Bladder microvascular endothelial cell (primary cell): ENCODE data around the gene PRDM4. TPM values are rescaled to one million over a fixed set of nuclear protein-coding genes. Genes with fewer than 3 reads are reported as not detected.

Source experiments
- total RNA-seq: library from RNA; depleted of rRNA; stranded (reverse); fragments of >200 nt; gene quantifications from 2 replicates; pipeline ENCODE4 v1.2.3, GENCODE V29; 2014

PRDM4 gene
- total RNA-seq = 12.3 and 23.8 TPM in 2 replicates

GRCh38 chr12:107760809-107761501, at the start of gene PRDM4:
Gene PRDM4 (minus strand): TSS chr12:107761137. CDS start chr12:107760515, 622 bp downstream.

GRCh38 chr12:107774349-107775029, 13.6 kb upstream of the PRDM4 start, which contains the start of gene ASCL4:
Gene ASCL4 (plus strand): TSS chr12:107774704. CDS start chr12:107775219, 515 bp downstream.

DNA sequence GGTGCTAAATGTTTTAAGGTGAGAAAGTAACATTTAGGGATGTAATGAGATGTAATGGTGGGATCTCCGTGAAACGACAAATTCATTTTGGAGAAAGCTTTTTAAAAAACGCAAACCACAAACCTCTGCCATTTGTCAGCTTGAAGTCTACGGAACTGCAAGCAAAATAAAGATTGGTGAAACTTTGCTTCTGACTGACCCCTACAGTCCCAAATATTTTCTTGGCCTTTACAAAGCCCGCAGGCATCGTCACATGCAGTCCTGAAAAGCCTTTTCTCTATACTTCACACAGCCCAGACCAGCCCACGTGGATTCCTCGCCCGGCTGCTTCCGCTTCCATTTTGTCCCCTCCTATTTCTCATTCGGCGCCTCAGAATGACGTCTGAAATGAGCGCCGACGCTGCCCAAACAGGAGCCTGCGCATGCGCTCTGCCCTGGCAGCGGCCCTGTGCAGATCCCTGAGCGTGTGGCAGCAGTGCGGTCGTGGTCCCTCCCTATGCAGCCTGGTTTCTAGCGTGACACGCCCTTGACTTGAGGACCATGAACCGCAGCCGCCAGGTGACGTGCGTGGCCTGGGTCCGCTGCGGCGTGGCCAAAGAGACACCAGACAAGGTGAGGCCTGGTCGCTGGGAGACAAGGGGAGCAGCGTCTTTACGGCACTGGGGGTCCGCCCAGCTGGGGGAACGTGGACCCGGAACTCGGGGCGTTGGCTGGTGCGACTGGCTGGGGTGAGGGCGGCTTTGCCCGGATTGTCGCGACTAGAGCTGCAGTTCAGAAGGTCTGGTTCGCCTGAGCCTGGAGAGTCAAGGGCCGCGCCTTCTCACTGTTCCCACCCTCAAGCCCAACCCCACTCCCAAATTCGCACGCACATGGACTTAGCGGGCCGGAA, 75.3 kb downstream of the PRDM4 start, which contains the start of gene PWP1:
TSS of gene PWP1 (plus strand) at position 440 of the 889 bp plus-strand sequence. CDS start at position 541, 101 bp downstream.

Other genes with a start within 250 kb of the PRDM4 start
- gene PWP1, start 75.3 kb downstream of the PRDM4 start, total RNA-seq = 79.3 and 162 TPM in 2 replicates
- not detected in 2 replicates for gene ASCL4, start 13.6 kb upstream of the PRDM4 start, total RNA-seq